GM20431 (cell line): Measurements from ENCODE around the gene PRDM1.

Experiments
- in situ Hi-C: fragments of 300-500 bp; cut with MseI, MboI; formaldehyde crosslinking; loops from one replicate; pipeline ENCODE4 v1.15.0; 2020; ENCODE audit warnings: low sequenced_read_pairs; ENCODE audit not compliant: unreplicated experiment

PRDM1 gene

DNA sequence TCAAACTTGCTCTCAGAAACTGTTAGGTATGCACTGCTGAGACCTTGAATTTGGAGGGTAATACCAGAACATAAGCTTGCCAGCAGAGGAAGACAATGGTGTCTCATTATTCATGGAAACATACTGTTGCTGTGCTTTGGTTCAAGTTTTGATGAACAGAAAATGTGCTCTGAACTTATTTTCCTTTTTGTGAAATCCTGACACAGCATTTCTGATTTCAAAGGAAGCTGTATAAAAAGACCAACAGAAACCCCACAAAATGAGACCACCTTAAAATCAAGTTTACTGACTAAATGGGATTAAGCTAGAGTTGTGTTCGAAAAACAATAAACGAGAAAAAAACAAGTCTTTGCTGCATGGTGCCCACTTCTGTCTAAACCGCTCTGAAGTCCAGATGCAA lies 70.3 kb downstream of the PRDM1 start:
- in situ Hi-C loops, result no loop called here

DNA sequence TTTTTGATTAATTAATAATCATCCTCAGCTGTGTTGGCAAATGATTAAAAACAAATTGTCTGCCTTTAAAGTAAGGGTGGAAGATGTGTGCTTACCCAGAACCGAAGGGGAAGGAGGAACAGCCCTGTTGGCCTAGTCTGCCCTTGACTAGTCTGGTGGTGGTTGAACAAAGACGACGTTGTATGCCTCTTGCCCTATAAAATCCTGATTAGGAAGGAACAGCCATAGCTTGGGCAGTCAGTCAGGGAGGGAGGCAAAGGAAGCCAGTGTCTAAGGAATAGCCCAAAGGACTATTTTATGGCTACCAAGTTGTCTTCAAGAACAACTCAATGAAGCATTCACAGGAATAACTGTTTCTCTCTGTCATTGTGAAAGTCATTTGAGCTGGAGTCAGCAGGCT lies 70.7 kb downstream of the PRDM1 start:
- in situ Hi-C loops, result no loop called here

DNA sequence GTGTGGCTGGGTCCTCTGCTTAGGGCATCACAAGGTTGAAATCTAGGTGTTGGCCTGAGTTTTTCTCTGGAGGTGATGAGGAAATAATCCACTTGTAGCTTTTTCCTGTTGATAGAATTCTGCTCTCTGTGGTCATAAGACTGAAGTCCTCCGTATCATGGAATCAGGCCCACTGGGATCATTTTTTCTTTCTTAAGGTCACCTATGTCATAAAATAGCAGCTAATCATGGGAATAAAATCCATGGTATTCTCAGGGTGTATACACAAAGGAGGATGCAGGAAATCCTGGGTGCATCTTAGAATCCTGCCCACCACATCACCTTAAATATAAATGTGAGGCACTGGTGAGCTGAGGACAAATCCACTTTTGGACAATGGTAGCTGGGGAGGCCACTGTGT lies 72.7 kb downstream of the PRDM1 start:
- in situ Hi-C loops, result no loop called here
